H9 (cell line): Measurements from ENCODE around the gene PTAR1. TPM values are rescaled to one million over a fixed set of nuclear protein-coding genes. Genes with fewer than 3 reads are reported as not detected.

Experiments used
- DNase-seq: peaks from one replicate; pipeline ENCODE4 v3.0.0-alpha.2; 2017
- H2AFZ ChIP-seq: one replicate; pipeline ENCODE4 v1.6.1; 2013; ENCODE audit warnings: mild to moderate bottlenecking, low read length, control low read depth, moderate library complexity
- H2AK5ac ChIP-seq: 2 replicates; pipeline ENCODE4 v1.6.1; 2013; ENCODE audit warnings: low read length, control low read depth, mixed read lengths; ENCODE audit not compliant: insufficient read length
- H2BK120ac ChIP-seq: one replicate; pipeline ENCODE4 v1.6.1; 2013; ENCODE audit warnings: low read depth, mild to moderate bottlenecking, low read length, control low read depth, inconsistent platforms; ENCODE audit not compliant: poor library complexity, severe bottlenecking
- H2BK12ac ChIP-seq: 2 replicates; pipeline ENCODE4 v1.6.1; 2013; ENCODE audit warnings: low read length, control low read depth, mixed read lengths, low read depth; ENCODE audit not compliant: insufficient read length
- H2BK15ac ChIP-seq: 2 replicates; pipeline ENCODE4 v1.6.1; 2013; ENCODE audit warnings: low read depth, low read length, control low read depth
- H2BK20ac ChIP-seq: one replicate; pipeline ENCODE4 v1.6.1; 2013; ENCODE audit warnings: low read depth, mild to moderate bottlenecking, low read length, control low read depth, inconsistent platforms; ENCODE audit not compliant: poor library complexity, severe bottlenecking
- H2BK5ac ChIP-seq: 2 replicates; pipeline ENCODE4 v1.6.1; 2013; ENCODE audit warnings: low read length, control low read depth, mixed read lengths; ENCODE audit not compliant: insufficient read length
- H3K14ac ChIP-seq: 2 replicates; pipeline ENCODE4 v1.6.1; 2013; ENCODE audit warnings: low read length, control low read depth; ENCODE audit not compliant: insufficient read depth
- H3K18ac ChIP-seq: 2 replicates; pipeline ENCODE4 v1.6.1; 2013; ENCODE audit warnings: low read depth, mild to moderate bottlenecking, mixed read lengths, low read length, control low read depth; ENCODE audit not compliant: insufficient read length
- H3K23ac ChIP-seq: 2 replicates; pipeline ENCODE4 v1.6.1; 2013; ENCODE audit warnings: low read length, control low read depth, mixed read lengths, low read depth; ENCODE audit not compliant: insufficient read length
- H3K23me2 ChIP-seq: 2 replicates; pipeline ENCODE4 v1.6.1; 2013; ENCODE audit warnings: low read depth, mild to moderate bottlenecking, mixed read lengths, low read length, control low read depth; ENCODE audit not compliant: insufficient read length, poor library complexity, severe bottlenecking
- H3K27ac ChIP-seq: 2 replicates; pipeline ENCODE4 v1.5.1; 2013; ENCODE audit warnings: low read length, control low read depth, mixed read lengths, low read depth; ENCODE audit not compliant: insufficient read length
- H3K27me3 ChIP-seq: 2 replicates; pipeline ENCODE4 v1.6.1; 2013; ENCODE audit warnings: low read length, control low read depth, inconsistent platforms; ENCODE audit not compliant: insufficient read depth
- H3K4ac ChIP-seq: 2 replicates; pipeline ENCODE4 v1.6.1; 2013; ENCODE audit warnings: low read depth, mild to moderate bottlenecking, control low read depth, inconsistent platforms, low read length, moderate library complexity
- H3K4me1 ChIP-seq: 2 replicates; pipeline ENCODE4 v1.6.1; 2013; ENCODE audit warnings: low read length, control low read depth, inconsistent platforms; ENCODE audit not compliant: insufficient read depth
- H3K4me2 ChIP-seq: 2 replicates; pipeline ENCODE4 v1.6.1; 2013; ENCODE audit warnings: low read length, control low read depth, mixed read lengths; ENCODE audit not compliant: insufficient read length, insufficient read depth
- H3K56ac ChIP-seq: 2 replicates; pipeline ENCODE4 v1.6.1; 2013; ENCODE audit warnings: low read depth, mild to moderate bottlenecking, mixed read lengths, low read length, control low read depth; ENCODE audit not compliant: insufficient read length
- H3K79me1 ChIP-seq: 2 replicates; pipeline ENCODE4 v1.6.1; 2013; ENCODE audit warnings: low read depth, mild to moderate bottlenecking, moderate library complexity, low read length, control low read depth, inconsistent platforms; ENCODE audit not compliant: insufficient read depth, poor library complexity, severe bottlenecking
- H3K79me2 ChIP-seq: 2 replicates; pipeline ENCODE4 v1.6.1; 2013; ENCODE audit warnings: low read length, control low read depth, inconsistent platforms; ENCODE audit not compliant: insufficient read depth
- H3K9ac ChIP-seq: 2 replicates; pipeline ENCODE4 v1.6.1; 2013; ENCODE audit warnings: low read length, control low read depth, mixed read lengths; ENCODE audit not compliant: insufficient read length; ENCODE audit errors: extremely low read depth
- H3K9me3 ChIP-seq: one replicate; pipeline ENCODE4 v1.6.1; 2013; ENCODE audit warnings: low read depth, low read length, inconsistent platforms; ENCODE audit not compliant: control insufficient read depth
- H3T11ph ChIP-seq: one replicate; pipeline ENCODE4 v1.6.1; 2013; ENCODE audit warnings: mild to moderate bottlenecking, low read length, control low read depth, inconsistent platforms
- H4K20me1 ChIP-seq: one replicate; pipeline ENCODE4 v1.6.1; 2013; ENCODE audit not compliant: control insufficient read depth, insufficient read length, insufficient read depth
- H4K5ac ChIP-seq: 2 replicates; pipeline ENCODE4 v1.6.1; 2013; ENCODE audit warnings: low read depth, mild to moderate bottlenecking, mixed read lengths, low read length, control low read depth; ENCODE audit not compliant: insufficient read length
- H4K8ac ChIP-seq: replicated peaks from 2 replicates; pipeline ENCODE4 v1.6.1; 2013; ENCODE audit warnings: low read length, control low read depth, mixed read lengths, low read depth; ENCODE audit not compliant: insufficient read length
- H4K91ac ChIP-seq: 2 replicates; pipeline ENCODE4 v1.6.1; 2013; ENCODE audit warnings: low read depth, mild to moderate bottlenecking, moderate library complexity, mixed read lengths, low read length, control low read depth; ENCODE audit not compliant: insufficient read length
- H3K27ac Mint-ChIP-seq, 3 experiments: 2 replicates in 2 of 3; 3 replicates in 1 of 3; pipeline ENCODE4 v1.8.0; 2020 to 2021; ENCODE audit warnings: mixed read lengths in 3 of 3, mild to moderate bottlenecking in 1 of 3, moderate library complexity in 1 of 3
- H3K27me3 Mint-ChIP-seq: 2 replicates; pipeline ENCODE4 v1.8.0; 2021; ENCODE audit warnings: low read depth, mild to moderate bottlenecking, moderate library complexity, mixed read lengths
- H3K36me3 Mint-ChIP-seq, 3 experiments: 2 replicates in 2 of 3; 3 replicates in 1 of 3; pipeline ENCODE4 v1.8.0; 2020 to 2021; ENCODE audit warnings: low read depth in 3 of 3, mixed read lengths in 3 of 3; ENCODE audit not compliant: insufficient read depth in 1 of 3
- H3K4me1 Mint-ChIP-seq, 2 experiments: 2 replicates each; pipeline ENCODE4 v1.8.0; 2020; ENCODE audit warnings: mixed read lengths in 2 of 2
- H3K4me3 Mint-ChIP-seq, 2 experiments: 2 replicates in 1 of 2; 3 replicates in 1 of 2; pipeline ENCODE4 v1.8.0; 2020 to 2021; ENCODE audit warnings: mild to moderate bottlenecking in 2 of 2, mixed read lengths in 2 of 2, moderate library complexity in 1 of 2
- H3K9me3 Mint-ChIP-seq, 2 experiments: 2 replicates in 1 of 2; 3 replicates in 1 of 2; pipeline ENCODE4 v1.8.0; 2020; ENCODE audit warnings: mild to moderate bottlenecking in 2 of 2, mixed read lengths in 2 of 2, moderate library complexity in 1 of 2
- CTCF ChIP-seq: fragments of 200-600 bp; sonication (generic); conservative IDR thresholded peaks from 3 replicates; pipeline ENCODE4 v1.8.0; 2021; ENCODE audit warnings: antibody characterized with exemption, mild to moderate bottlenecking
- WGBS: extraction: QIAGEN DNeasy Blood & Tissue Kit; methylation state at CpG from one replicate; pipeline ENCODE4 v1.1.7; 2013; ENCODE audit warnings: missing lambda C conversion rate, low lambda C conversion rate, mixed read lengths; ENCODE audit not compliant: insufficient read length; ENCODE audit errors: extremely low coverage; 5-methylcytosine and 5-hydroxymethylcytosine counted together
- total RNA-seq: library from RNA; stranded (reverse); gene quantifications from 2 replicates; pipeline ENCODE4 v1.2.1, GENCODE V29; 2021

PTAR1 gene
- total RNA-seq, 1 experiment from 2014 or later, result 117 TPM

DNA sequence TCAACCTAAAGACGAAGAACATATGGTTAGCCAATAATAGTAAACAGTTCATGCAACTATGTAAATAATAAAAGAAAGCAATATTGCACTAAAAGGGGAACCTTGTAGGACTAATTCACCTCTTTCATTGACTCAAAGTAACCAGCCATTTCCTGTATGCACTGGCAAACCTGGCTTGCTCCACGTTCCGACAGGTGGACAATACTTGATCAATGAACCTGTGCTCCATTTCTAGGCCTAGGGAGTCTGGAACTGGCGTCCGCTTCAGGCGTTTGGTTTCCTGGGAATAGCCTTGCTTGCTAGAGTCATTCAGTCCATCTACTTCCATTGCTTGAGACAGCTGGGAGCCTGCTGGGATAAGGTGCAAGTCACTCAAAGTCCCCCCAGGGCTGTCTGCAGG lies 41.6 kb downstream of the PTAR1 start:
- Histone ChIP-seq H3K27ac (no peak overlapping the region), H2AFZ (no peak overlapping the region), H3K14ac (no peak overlapping the region), H3K4ac (no peak overlapping the region), H3K79me2 (no peaks in the 10 kb centered on the region), H3K4me1 (no peaks in the 10 kb centered on the region), H3K79me1 (no peaks in the 10 kb centered on the region), H2BK15ac (no peak overlapping the region), H3K23me2 (no peaks in the 10 kb centered on the region), H4K20me1 (no peaks in the 10 kb centered on the region), H2BK120ac (no peak overlapping the region), H3K27me3 (no peaks in the 10 kb centered on the region), H2BK5ac (no peak overlapping the region), H3K4me2 (no peak overlapping the region), H3K56ac (no peak overlapping the region), H4K91ac (no peak overlapping the region), H3K9me3 (no peaks in the 10 kb centered on the region), H4K5ac (no peak overlapping the region), H2AK5ac (no peak overlapping the region), H3K18ac (no peak overlapping the region), H4K8ac (no peak overlapping the region), H2BK12ac (no peak overlapping the region), H3K9ac (no peak overlapping the region), H3K23ac (no peak overlapping the region), H2BK20ac (no peak overlapping the region), H3T11ph (no peak overlapping the region)
- Mint-ChIP-seq H3K36me3 (peaks cover 31 to 72% (median 70%) of the 10 kb centered on the region in 3 experiments), H3K4me1 (peaks cover 5 to 20% of the 10 kb centered on the region in 2 experiments; a peak in 2 of 4 replicates), H3K27me3 (no peaks in the 10 kb centered on the region), H3K27ac (peak overlapping the region in 1 of 3 experiments; percentile 23; a peak in 1 of 7 replicates), H3K9me3 (peaks cover 0 to 5% of the 10 kb centered on the region in 2 experiments; a peak in 2 of 5 replicates), H3K4me3 (no peak overlapping the region)
- no peak for TF ChIP-seq CTCF
- DNase-seq, result no peak
- WGBS, result no CpG with 5 or more reads among the region's 6 CpGs
